H9 (cell line): ENCODE results near the gene FAF1. TPM values are rescaled to one million over a fixed set of nuclear protein-coding genes. Genes with fewer than 3 reads are reported as not detected.

Experiments used
- DNase-seq: peaks from one replicate; pipeline ENCODE4 v3.0.0-alpha.2; 2017
- H2AFZ ChIP-seq: one replicate; pipeline ENCODE4 v1.6.1; 2013; ENCODE audit warnings: mild to moderate bottlenecking, low read length, control low read depth, moderate library complexity
- H2AK5ac ChIP-seq: 2 replicates; pipeline ENCODE4 v1.6.1; 2013; ENCODE audit warnings: low read length, control low read depth, mixed read lengths; ENCODE audit not compliant: insufficient read length
- H2BK120ac ChIP-seq: one replicate; pipeline ENCODE4 v1.6.1; 2013; ENCODE audit warnings: low read depth, mild to moderate bottlenecking, low read length, control low read depth, inconsistent platforms; ENCODE audit not compliant: poor library complexity, severe bottlenecking
- H2BK12ac ChIP-seq: 2 replicates; pipeline ENCODE4 v1.6.1; 2013; ENCODE audit warnings: low read length, control low read depth, mixed read lengths, low read depth; ENCODE audit not compliant: insufficient read length
- H2BK15ac ChIP-seq: 2 replicates; pipeline ENCODE4 v1.6.1; 2013; ENCODE audit warnings: low read depth, low read length, control low read depth
- H2BK20ac ChIP-seq: one replicate; pipeline ENCODE4 v1.6.1; 2013; ENCODE audit warnings: low read depth, mild to moderate bottlenecking, low read length, control low read depth, inconsistent platforms; ENCODE audit not compliant: poor library complexity, severe bottlenecking
- H2BK5ac ChIP-seq: 2 replicates; pipeline ENCODE4 v1.6.1; 2013; ENCODE audit warnings: low read length, control low read depth, mixed read lengths; ENCODE audit not compliant: insufficient read length
- H3K14ac ChIP-seq: 2 replicates; pipeline ENCODE4 v1.6.1; 2013; ENCODE audit warnings: low read length, control low read depth; ENCODE audit not compliant: insufficient read depth
- H3K18ac ChIP-seq: 2 replicates; pipeline ENCODE4 v1.6.1; 2013; ENCODE audit warnings: low read depth, mild to moderate bottlenecking, mixed read lengths, low read length, control low read depth; ENCODE audit not compliant: insufficient read length
- H3K23ac ChIP-seq: 2 replicates; pipeline ENCODE4 v1.6.1; 2013; ENCODE audit warnings: low read length, control low read depth, mixed read lengths, low read depth; ENCODE audit not compliant: insufficient read length
- H3K23me2 ChIP-seq: 2 replicates; pipeline ENCODE4 v1.6.1; 2013; ENCODE audit warnings: low read depth, mild to moderate bottlenecking, mixed read lengths, low read length, control low read depth; ENCODE audit not compliant: insufficient read length, poor library complexity, severe bottlenecking
- H3K27ac ChIP-seq: 2 replicates; pipeline ENCODE4 v1.5.1; 2013; ENCODE audit warnings: low read length, control low read depth, mixed read lengths, low read depth; ENCODE audit not compliant: insufficient read length
- H3K27me3 ChIP-seq: 2 replicates; pipeline ENCODE4 v1.6.1; 2013; ENCODE audit warnings: low read length, control low read depth, inconsistent platforms; ENCODE audit not compliant: insufficient read depth
- H3K4ac ChIP-seq: 2 replicates; pipeline ENCODE4 v1.6.1; 2013; ENCODE audit warnings: low read depth, mild to moderate bottlenecking, control low read depth, inconsistent platforms, low read length, moderate library complexity
- H3K4me1 ChIP-seq: 2 replicates; pipeline ENCODE4 v1.6.1; 2013; ENCODE audit warnings: low read length, control low read depth, inconsistent platforms; ENCODE audit not compliant: insufficient read depth
- H3K4me2 ChIP-seq: 2 replicates; pipeline ENCODE4 v1.6.1; 2013; ENCODE audit warnings: low read length, control low read depth, mixed read lengths; ENCODE audit not compliant: insufficient read length, insufficient read depth
- H3K56ac ChIP-seq: 2 replicates; pipeline ENCODE4 v1.6.1; 2013; ENCODE audit warnings: low read depth, mild to moderate bottlenecking, mixed read lengths, low read length, control low read depth; ENCODE audit not compliant: insufficient read length
- H3K79me1 ChIP-seq: 2 replicates; pipeline ENCODE4 v1.6.1; 2013; ENCODE audit warnings: low read depth, mild to moderate bottlenecking, moderate library complexity, low read length, control low read depth, inconsistent platforms; ENCODE audit not compliant: insufficient read depth, poor library complexity, severe bottlenecking
- H3K79me2 ChIP-seq: 2 replicates; pipeline ENCODE4 v1.6.1; 2013; ENCODE audit warnings: low read length, control low read depth, inconsistent platforms; ENCODE audit not compliant: insufficient read depth
- H3K9ac ChIP-seq: 2 replicates; pipeline ENCODE4 v1.6.1; 2013; ENCODE audit warnings: low read length, control low read depth, mixed read lengths; ENCODE audit not compliant: insufficient read length; ENCODE audit errors: extremely low read depth
- H3K9me3 ChIP-seq: one replicate; pipeline ENCODE4 v1.6.1; 2013; ENCODE audit warnings: low read depth, low read length, inconsistent platforms; ENCODE audit not compliant: control insufficient read depth
- H3T11ph ChIP-seq: one replicate; pipeline ENCODE4 v1.6.1; 2013; ENCODE audit warnings: mild to moderate bottlenecking, low read length, control low read depth, inconsistent platforms
- H4K20me1 ChIP-seq: one replicate; pipeline ENCODE4 v1.6.1; 2013; ENCODE audit not compliant: control insufficient read depth, insufficient read length, insufficient read depth
- H4K5ac ChIP-seq: 2 replicates; pipeline ENCODE4 v1.6.1; 2013; ENCODE audit warnings: low read depth, mild to moderate bottlenecking, mixed read lengths, low read length, control low read depth; ENCODE audit not compliant: insufficient read length
- H4K8ac ChIP-seq: replicated peaks from 2 replicates; pipeline ENCODE4 v1.6.1; 2013; ENCODE audit warnings: low read length, control low read depth, mixed read lengths, low read depth; ENCODE audit not compliant: insufficient read length
- H4K91ac ChIP-seq: 2 replicates; pipeline ENCODE4 v1.6.1; 2013; ENCODE audit warnings: low read depth, mild to moderate bottlenecking, moderate library complexity, mixed read lengths, low read length, control low read depth; ENCODE audit not compliant: insufficient read length
- H3K27ac Mint-ChIP-seq, 3 experiments: 2 replicates in 2 of 3; 3 replicates in 1 of 3; pipeline ENCODE4 v1.8.0; 2020 to 2021; ENCODE audit warnings: mixed read lengths in 3 of 3, mild to moderate bottlenecking in 1 of 3, moderate library complexity in 1 of 3
- H3K27me3 Mint-ChIP-seq: 2 replicates; pipeline ENCODE4 v1.8.0; 2021; ENCODE audit warnings: low read depth, mild to moderate bottlenecking, moderate library complexity, mixed read lengths
- H3K36me3 Mint-ChIP-seq, 3 experiments: 2 replicates in 2 of 3; 3 replicates in 1 of 3; pipeline ENCODE4 v1.8.0; 2020 to 2021; ENCODE audit warnings: low read depth in 3 of 3, mixed read lengths in 3 of 3; ENCODE audit not compliant: insufficient read depth in 1 of 3
- H3K4me1 Mint-ChIP-seq, 2 experiments: 2 replicates each; pipeline ENCODE4 v1.8.0; 2020; ENCODE audit warnings: mixed read lengths in 2 of 2
- H3K4me3 Mint-ChIP-seq, 2 experiments: 2 replicates in 1 of 2; 3 replicates in 1 of 2; pipeline ENCODE4 v1.8.0; 2020 to 2021; ENCODE audit warnings: mild to moderate bottlenecking in 2 of 2, mixed read lengths in 2 of 2, moderate library complexity in 1 of 2
- H3K9me3 Mint-ChIP-seq, 2 experiments: 2 replicates in 1 of 2; 3 replicates in 1 of 2; pipeline ENCODE4 v1.8.0; 2020; ENCODE audit warnings: mild to moderate bottlenecking in 2 of 2, mixed read lengths in 2 of 2, moderate library complexity in 1 of 2
- CTCF ChIP-seq: fragments of 200-600 bp; sonication (generic); conservative IDR thresholded peaks from 3 replicates; pipeline ENCODE4 v1.8.0; 2021; ENCODE audit warnings: antibody characterized with exemption, mild to moderate bottlenecking
- whole genome bisulfite sequencing: extraction: QIAGEN DNeasy Blood & Tissue Kit; methylation state at CpG from one replicate; pipeline ENCODE4 v1.1.7; 2013; ENCODE audit warnings: missing lambda C conversion rate, low lambda C conversion rate, mixed read lengths; ENCODE audit not compliant: insufficient read length; ENCODE audit errors: extremely low coverage; 5-methylcytosine and 5-hydroxymethylcytosine counted together
- total RNA-seq: library from RNA; stranded (reverse); gene quantifications from 2 replicates; pipeline ENCODE4 v1.2.1, GENCODE V29; 2021

Gene FAF1
- total RNA-seq, 1 experiment from 2014 or later: 60.8 TPM

- H3K9me3 Mint-ChIP-seq: no peaks in the 10 kb centered on the region
- no peaks in the 10 kb centered on the region for H4K20me1 ChIP-seq
- H3K27ac ChIP-seq: peak overlapping the region; percentile 94
- no peak overlapping the region for H4K8ac ChIP-seq
- no peaks in the 10 kb centered on the region; the same call in 1 of the 2 replicates for H3K4me1 ChIP-seq
- DNase-seq: peak; percentile 79
- no peak overlapping the region for H3K23ac ChIP-seq
- H3K4me1 Mint-ChIP-seq: peaks cover 45 to 62% of the 10 kb centered on the region in 2 experiments
- no peaks in the 10 kb centered on the region for H3K27me3 ChIP-seq
- no peak overlapping the region for H3K18ac ChIP-seq
- peak overlapping the region; percentile 93 to 100 (median 99) for H3K27ac Mint-ChIP-seq
- H3K14ac ChIP-seq: no peak overlapping the region
- no peak overlapping the region for H4K91ac ChIP-seq
- H3K4me3 Mint-ChIP-seq: peak overlapping the region; percentile 46 to 73
- no peaks in the 10 kb centered on the region for H3K79me1 ChIP-seq
- no peaks in the 10 kb centered on the region for H3K36me3 Mint-ChIP-seq
- no peak overlapping the region for H2BK15ac ChIP-seq
- no CpG with 5 or more reads among the region's 4 CpGs for WGBS
- no peaks in the 10 kb centered on the region for H3K23me2 ChIP-seq
- H3K27me3 Mint-ChIP-seq: no peaks in the 10 kb centered on the region
- no peaks in the 10 kb centered on the region for H3K79me2 ChIP-seq
- no peak overlapping the region for H2BK12ac ChIP-seq
- H2AK5ac ChIP-seq: no peak overlapping the region
- H3K56ac ChIP-seq: no peak overlapping the region
- H2AFZ ChIP-seq: no peak overlapping the region
- H3T11ph ChIP-seq: no peak overlapping the region
- no peak overlapping the region for H2BK20ac ChIP-seq
- no peak overlapping the region for H3K4ac ChIP-seq
- no peak for TF ChIP-seq CTCF
- H2BK5ac ChIP-seq: no peak overlapping the region
- H2BK120ac ChIP-seq: no peak overlapping the region
- H3K4me2 ChIP-seq: peak overlapping the region; percentile 55
- H4K5ac ChIP-seq: no peak overlapping the region
- no peak overlapping the region for H3K9ac ChIP-seq
- no peaks in the 10 kb centered on the region for H3K9me3 ChIP-seq
Measured at GRCh38 chr1:50700214-50700613, 259.9 kb downstream of the FAF1 start.
